GM19023 (cell line): ENCODE results near the gene PRDM8.
A peak's percentile ranks its signal among the peaks of the same experiment; 100 is the strongest.

Source experiments
- ATAC-seq: cut with Tn5 transposase; IDR thresholded peaks from one replicate; pipeline ENCODE4 v1.9.1; 2021; ENCODE audit warnings: mild to moderate bottlenecking, moderate library complexity; ENCODE audit not compliant: unreplicated experiment

Gene PRDM8

DNA sequence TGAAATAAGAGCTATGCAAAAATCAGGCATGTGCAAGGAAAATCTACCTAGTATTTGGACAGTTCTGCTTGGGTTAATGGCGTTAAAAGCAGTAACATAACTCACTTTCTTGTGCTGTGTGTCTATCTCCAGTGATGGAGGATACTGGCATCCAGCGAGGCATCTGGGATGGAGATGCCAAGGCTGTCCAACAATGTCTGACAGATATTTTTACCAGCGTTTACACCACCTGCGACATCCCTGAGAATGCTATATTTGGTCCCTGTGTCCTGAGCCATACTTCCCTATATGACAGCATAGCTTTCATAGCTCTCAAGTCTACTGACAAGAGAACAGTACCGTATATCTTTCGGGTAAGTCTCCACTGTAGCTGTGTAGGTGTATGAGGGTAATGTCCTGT, 2.6 kb downstream of the PRDM8 start:
- no peak for ATAC-seq

GRCh38 chr4:80201252-80202151, 4.2 kb downstream of the PRDM8 start:
- ATAC-seq = peak; percentile 16

DNA sequence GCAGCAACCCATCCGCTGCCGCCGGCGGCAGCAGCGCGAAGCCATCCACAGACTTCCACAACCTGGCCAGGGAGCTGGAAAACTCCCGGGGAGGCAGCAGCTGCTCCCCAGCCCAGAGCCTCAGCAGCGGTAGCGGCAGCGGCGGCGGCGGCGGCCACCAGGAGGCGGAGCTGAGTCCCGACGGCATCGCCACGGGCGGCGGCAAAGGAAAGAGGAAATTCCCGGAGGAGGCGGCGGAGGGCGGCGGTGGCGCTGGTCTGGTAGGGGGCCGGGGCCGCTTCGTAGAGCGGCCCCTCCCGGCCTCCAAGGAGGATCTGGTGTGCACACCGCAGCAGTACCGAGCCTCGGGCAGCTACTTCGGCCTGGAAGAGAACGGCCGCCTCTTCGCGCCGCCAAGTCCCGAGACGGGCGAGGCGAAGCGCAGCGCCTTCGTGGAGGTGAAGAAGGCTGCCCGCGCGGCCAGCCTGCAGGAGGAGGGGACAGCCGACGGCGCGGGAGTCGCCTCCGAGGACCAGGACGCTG, 4.9 kb downstream of the PRDM8 start:
- ATAC-seq = peak; percentile 81

- peak; percentile 56 for ATAC-seq
These were observed 5.6 kb downstream of the PRDM8 start for GRCh38 chr4:80202741-80203553.

DNA sequence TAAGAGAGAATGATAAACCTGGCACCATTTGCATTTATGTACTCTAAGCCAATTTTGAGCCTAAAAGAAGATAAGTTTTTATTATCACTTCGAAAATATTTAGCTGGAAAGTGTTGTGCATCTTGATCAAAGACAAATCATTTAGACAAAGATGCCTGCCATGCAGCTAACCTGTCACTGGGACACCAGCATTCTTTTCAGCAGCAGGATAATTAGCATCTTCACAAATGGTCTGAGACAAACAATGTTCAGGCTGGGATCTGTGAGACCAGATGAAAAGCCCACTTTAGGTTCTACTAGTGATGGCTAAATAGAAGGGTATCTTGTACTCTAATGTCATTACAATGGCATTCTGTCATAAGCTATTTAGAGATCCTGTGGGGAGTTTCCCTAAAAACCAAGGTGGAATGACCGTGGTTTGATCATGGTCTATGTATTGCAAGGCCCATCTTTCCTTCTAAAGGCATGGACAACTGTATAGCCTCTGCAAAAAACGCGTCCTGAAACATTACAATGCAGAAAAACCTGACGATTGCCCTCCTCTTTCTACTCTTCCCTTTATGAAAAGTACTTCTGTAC, 7.2 kb downstream of the PRDM8 start:
- no peak for ATAC-seq

DNA sequence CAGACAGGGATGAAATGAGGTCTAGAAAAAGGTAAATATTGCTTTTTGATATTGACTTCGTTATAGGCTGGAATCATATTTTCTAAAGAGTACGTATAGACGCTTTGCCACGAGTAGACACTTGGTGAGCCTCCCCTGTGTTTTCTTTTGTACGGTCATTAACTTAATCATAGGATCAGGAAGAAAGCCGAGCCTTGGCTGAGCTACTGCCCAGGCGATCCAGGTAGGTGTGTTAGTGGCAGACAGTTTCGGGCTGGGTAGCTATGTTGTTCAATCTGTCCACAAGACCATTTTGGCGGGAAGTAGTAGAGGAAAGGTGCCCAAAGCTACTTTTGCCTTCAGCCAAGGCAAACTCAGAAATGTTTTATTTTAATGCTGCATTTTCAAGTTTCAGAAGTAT, 8.8 kb downstream of the PRDM8 start:
- ATAC-seq = no peak

DNA sequence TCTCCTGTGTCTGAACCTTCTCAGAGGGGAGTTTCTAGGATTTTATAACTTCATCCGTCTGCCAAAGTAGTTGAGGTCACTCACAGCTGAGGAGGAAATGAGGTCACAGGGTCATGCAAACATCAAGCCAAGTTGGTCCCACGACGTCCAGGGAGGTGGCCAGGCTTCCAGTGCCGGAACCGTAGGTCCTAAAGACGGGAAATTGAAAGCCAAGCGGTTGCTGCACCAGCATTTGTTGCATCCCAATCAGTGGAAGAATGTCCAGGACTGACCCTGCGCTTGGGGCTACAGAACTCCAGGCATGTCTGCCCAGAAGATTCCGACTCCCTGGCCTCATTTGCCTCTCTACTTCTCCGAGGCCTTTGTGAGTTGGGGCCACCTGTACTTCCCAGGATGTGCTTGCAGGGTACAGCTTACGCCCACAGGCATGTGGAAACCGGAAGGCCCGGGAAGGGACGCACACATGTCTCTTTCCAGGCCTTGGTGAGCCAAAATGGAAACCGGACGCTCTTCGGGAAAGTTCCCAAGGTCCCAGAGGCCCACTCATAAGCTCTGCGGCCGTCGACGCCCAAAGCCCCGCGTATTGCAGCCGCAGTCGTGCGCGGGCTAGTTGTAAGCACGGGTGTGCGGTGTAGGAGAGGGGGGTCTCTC, 9.3 kb downstream of the PRDM8 start:
- ATAC-seq = no peak

DNA sequence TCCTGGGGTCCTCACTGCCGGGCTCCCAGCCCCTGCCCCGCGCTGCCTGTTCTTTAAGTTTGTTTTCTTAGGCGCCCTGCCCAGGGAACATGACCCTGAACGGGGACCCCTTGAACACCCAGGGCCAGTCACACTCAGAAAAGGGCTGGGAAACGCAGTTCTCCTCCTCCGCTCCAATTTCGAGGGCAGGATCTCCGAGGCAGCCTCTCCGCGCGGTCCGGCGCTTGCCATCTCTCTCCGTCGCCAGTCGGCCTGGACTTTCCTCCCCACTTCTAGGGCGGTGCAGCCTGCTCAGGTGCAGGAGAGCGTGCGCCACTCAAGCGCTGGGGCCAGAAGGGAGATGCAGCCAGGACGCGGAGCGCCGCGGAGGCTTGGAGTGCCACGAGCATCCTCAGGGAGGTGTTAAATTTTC, 9.9 kb downstream of the PRDM8 start:
- ATAC-seq = no peak

GRCh38 chr4:80207664-80208063, 10.4 kb downstream of the PRDM8 start:
- ATAC-seq = no peak

- no peak for ATAC-seq
These were observed 11.5 kb downstream of the PRDM8 start for GRCh38 chr4:80208610-80209339.

DNA sequence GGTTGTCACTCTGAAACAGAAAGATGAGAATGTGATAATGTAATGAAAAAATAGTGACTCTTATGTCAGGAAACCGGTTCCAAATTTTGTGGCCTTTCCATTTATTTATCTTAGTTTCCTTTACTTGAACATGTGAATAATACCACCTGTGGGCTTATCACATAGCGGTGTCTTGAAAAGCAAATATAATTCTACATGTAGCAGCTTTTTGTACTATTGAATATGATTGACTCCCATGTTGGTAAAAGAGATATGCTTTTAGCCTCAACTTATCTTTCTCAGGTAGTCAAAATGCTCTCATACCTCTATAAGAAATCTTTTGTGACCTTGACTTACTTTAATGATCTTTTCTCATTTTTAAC, 12.0 kb downstream of the PRDM8 start:
- no peak for ATAC-seq

GRCh38 chr4:80210549-80210948, 13.2 kb downstream of the PRDM8 start:
- ATAC-seq = no peak

GRCh38 chr4:80213117-80213815, 16.0 kb downstream of the PRDM8 start:
- no peak for ATAC-seq

GRCh38 chr4:80215449-80216052, 18.2 kb downstream of the PRDM8 start:
- ATAC-seq = no peak

DNA sequence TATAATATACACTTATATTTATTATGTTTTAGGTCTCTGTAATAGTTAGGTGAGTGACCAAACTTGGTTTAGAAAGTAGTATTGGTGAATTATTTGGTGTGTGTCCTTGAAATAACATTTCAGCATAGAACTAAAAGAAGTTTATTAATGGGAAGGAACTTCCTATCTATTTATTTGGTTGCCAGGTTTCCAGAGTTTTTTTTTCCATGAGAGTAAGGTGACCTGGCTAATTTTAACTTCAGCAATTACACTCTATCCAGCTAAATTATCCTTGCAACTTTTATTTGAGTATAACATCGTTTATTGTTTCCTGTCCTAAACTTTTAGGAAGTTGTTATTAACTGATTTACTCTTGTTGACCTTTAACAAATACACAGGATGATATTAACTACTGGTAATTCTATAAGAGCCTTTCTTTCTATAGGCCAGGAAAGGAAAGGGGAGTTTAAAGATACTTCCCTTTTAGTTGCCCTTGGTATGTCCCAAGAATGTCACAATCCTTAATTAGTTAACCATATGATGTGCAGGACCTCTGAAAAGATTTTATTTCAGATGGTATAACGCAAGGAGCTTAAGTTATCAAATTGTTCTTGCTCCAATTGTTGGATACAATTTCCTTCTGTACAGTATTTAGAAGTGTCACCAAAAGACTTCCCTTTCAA, 18.9 kb downstream of the PRDM8 start:
- no peak for ATAC-seq

- no peak for ATAC-seq
These were observed 22.2 kb downstream of the PRDM8 start for GRCh38 chr4:80219301-80220025.

DNA sequence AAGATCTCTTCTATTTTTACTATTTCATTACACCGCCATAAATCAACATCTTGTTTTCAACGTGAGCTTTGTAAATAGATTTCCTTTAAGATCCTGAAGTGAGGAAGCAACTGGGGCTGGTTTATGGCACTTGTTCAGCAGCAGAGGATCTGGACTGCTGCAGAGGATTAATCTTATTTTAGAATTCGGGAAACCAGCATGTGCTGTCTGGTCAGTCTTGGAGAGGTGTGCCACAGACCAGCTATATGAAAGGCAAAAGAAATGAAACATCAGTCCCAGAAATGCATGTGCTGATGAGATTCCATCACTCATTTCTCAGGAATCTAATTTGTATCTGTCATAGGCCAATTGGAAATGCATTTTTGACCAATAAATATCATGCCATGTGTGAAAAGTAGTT, 23.4 kb downstream of the PRDM8 start:
- ATAC-seq = no peak

DNA sequence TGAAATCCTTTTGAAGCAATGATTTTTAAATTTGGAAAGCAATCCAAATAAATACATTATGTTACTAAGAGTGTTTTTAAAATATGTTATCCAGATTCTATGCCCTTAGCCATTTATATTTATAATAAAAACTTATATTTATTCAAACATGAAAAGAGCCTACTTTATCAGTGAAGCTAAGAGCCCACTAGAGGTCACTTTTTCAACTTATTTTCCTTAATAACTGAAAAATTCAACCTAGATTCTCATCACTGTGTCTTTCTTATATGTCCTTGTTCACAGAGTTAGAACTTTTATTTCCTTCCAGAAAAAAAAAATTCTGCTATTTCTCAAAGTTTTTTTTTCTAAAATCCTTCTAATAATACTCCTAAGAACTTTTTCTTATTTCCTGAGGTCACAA, 23.9 kb downstream of the PRDM8 start:
- ATAC-seq = no peak
